Measurements from ENCODE around the gene PRPF40A. TPM values are rescaled to one million over a fixed set of nuclear protein-coding genes. Genes with fewer than 3 reads are reported as not detected.
"Not testable (repeated sequence)": the region's sequence is repeated elsewhere in the genome, so short reads cannot be mapped to it uniquely, and the experiment has no call there.

PRPF40A gene
- total and polyA plus RNA-seq, 2 of the 13 experiments (the other 11 are each of a cell fraction or from before 2014, with no cell fraction given) = 146 to 207 TPM

DNA sequence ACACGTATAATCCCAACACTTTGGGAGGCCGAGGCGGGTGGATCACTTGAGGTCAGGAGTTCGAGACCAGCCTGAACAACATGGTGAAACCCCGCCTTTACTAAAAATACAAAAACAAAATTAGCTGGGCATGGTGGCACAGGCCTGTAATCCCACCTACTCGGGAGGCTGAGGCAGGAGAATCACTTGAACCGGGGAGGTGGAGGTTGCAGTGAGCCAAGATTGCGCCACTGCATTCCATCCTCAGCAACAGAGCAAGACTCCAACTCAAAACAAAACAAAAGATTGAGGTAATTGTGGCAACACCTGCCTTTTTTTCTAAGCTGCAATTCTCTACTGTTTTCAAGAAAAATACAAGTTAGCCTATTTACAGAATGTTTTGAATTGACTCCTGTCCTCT lies 5.4 kb upstream of the PRPF40A start:
- 97% methylated on average over 8 of the region's 8 CpGs for WGBS (ENCODE audit: low lambda C conversion rate)
- Histone ChIP-seq H3K4me1 (ENCODE audit: insufficient read depth, low read length) (peaks cover 41% of the 10 kb centered on the region), H3K79me2 (ENCODE audit: insufficient read depth, low read length) (peaks cover 55% of the 10 kb centered on the region), H4K20me1 (ENCODE audit: insufficient read depth, low read length) (peaks cover 13% of the 10 kb centered on the region)
- H2AFZ ChIP-seq (ENCODE audit: low read length); BruUV-seq (replicated peaks); in situ Hi-C loops (cut with HindIII; ENCODE audit: extremely low pct_ligation_motif_present, low pct_unique_long_range_greater_than_20kb); H3K4me2 ChIP-seq (ENCODE audit: low read depth, low read length); H3K36me3 ChIP-seq (replicated peaks in 1 of 2; ENCODE audit: control insufficient read depth in 1 of 2, insufficient read depth in 2 of 2, low read length in 2 of 2); DNase-seq (ENCODE audit: low spot score); H3K27ac ChIP-seq (ENCODE audit: extremely low read length, insufficient read depth, low read length); intact Hi-C loops (cut with micrococcal nuclease; ENCODE audit: unreplicated experiment); ATAC-seq; H3K9me3 ChIP-seq (ENCODE audit: low read length); H3K27me3 ChIP-seq (ENCODE audit: control insufficient read depth in 1 of 2, insufficient read depth in 2 of 2, low read length in 2 of 2); POLR2A ChIA-PET; H3K9ac ChIP-seq (ENCODE audit: insufficient read depth, low read depth, low read length); H3K4me3 ChIP-seq (replicated peaks in 1 of 3; ENCODE audit: insufficient read depth in 1 of 3, low read depth in 2 of 3, low read length in 3 of 3); CTCF ChIA-PET (ENCODE audit: low intra/inter-chr PET ratio, low total read pairs); FAIRE-seq; TF ChIP-seq SOX13 (IDR thresholded peaks at IDR 0.05): not testable (repeated sequence)
- TF ChIP-seq CEBPG (CRISPR knock-in tag; IDR thresholded peaks at IDR 0.05) (peak; percentile 52), POGZ (CRISPR knock-in tag; IDR thresholded peaks at IDR 0.05) (0 out of 2 replicates have a peak, but pooled peaks have one; percentile 18), KDM1A (CRISPR knock-in tag; IDR thresholded peaks at IDR 0.05) (peak; percentile 18; the same call in 1 of the 2 replicates), SOX13 (CRISPR knock-in tag; conservative IDR thresholded peaks at IDR 0.05 in 1 of 2, IDR thresholded peaks at IDR 0.05 in 1 of 2) (0 out of 4 replicates have a peak, but pooled peaks of 1 of the 2 experiments have one; percentile 7), TEAD3 (CRISPR knock-in tag; optimal IDR thresholded peaks at IDR 0.05; ENCODE audit: borderline replicate concordance) (peak; percentile 47)
- TF ChIP-seq, protein P1, sequence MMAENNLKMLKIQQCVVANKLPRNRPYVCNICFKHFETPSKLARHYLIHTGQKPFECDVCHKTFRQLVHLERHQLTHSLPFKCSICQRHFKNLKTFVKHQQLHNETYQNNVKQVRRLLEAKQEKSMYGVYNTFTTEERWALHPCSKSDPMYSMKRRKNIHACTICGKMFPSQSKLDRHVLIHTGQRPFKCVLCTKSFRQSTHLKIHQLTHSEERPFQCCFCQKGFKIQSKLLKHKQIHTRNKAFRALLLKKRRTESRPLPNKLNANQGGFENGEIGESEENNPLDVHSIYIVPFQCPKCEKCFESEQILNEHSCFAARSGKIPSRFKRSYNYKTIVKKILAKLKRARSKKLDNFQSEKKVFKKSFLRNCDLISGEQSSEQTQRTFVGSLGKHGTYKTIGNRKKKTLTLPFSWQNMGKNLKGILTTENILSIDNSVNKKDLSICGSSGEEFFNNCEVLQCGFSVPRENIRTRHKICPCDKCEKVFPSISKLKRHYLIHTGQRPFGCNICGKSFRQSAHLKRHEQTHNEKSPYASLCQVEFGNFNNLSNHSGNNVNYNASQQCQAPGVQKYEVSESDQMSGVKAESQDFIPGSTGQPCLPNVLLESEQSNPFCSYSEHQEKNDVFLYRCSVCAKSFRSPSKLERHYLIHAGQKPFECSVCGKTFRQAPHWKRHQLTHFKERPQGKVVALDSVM (CRISPR knock-in tag; IDR thresholded peaks at IDR 0.05) = peak; percentile 94

DNA sequence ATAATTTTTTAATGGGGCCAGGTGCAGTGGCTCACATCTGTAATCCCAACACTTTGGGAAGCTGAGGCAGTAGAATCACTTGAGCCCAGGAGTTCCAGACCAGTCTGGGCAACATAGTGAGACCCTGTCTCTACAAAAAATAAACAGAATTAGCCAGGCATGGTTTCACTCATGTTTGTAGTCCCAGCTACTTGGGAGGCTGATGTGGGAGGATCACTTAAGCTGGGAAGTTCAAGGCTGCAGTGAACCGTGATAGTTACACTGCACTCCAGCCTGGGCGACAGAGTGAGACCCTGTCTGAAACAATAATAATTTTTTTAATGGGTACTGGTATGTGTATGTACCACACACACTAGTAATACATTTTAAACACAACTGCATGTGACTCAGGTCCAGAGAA lies 3.5 kb upstream of the PRPF40A start:
- Histone ChIP-seq H3K79me2 (ENCODE audit: insufficient read depth, low read length) (peaks cover 66% of the 10 kb centered on the region), H2AFZ (ENCODE audit: low read length) (no peak overlapping the region), H3K9me3 (ENCODE audit: low read length) (no peaks in the 10 kb centered on the region), H3K27ac (ENCODE audit: extremely low read length, insufficient read depth, low read length) (no peak overlapping the region), H3K4me1 (ENCODE audit: insufficient read depth, low read length) (peaks cover 41% of the 10 kb centered on the region), H4K20me1 (ENCODE audit: insufficient read depth, low read length) (peaks cover 20% of the 10 kb centered on the region), H3K27me3 (ENCODE audit: control insufficient read depth in 1 of 2, insufficient read depth in 2 of 2, low read length in 2 of 2) (no peaks in the 10 kb centered on the region; a peak in 1 of 5 replicates), H3K9ac (ENCODE audit: insufficient read depth, low read depth, low read length) (no peak overlapping the region), H3K4me2 (ENCODE audit: low read depth, low read length) (peak overlapping the region; percentile 78; the same call in 1 of the 2 replicates), H3K36me3 (replicated peaks in 1 of 2; ENCODE audit: control insufficient read depth in 1 of 2, insufficient read depth in 2 of 2, low read length in 2 of 2) (peaks cover 0 to 7% of the 10 kb centered on the region in 2 experiments; a peak in 3 of 5 replicates), H3K4me3 (replicated peaks in 1 of 3; ENCODE audit: insufficient read depth in 1 of 3, low read depth in 2 of 3, low read length in 3 of 3) (no peak overlapping the region)
- no TSS peak for BruUV-seq (replicated peaks)
- 82% methylated on average over 2 of the region's 2 CpGs for WGBS (ENCODE audit: low lambda C conversion rate)
- in situ Hi-C loops (cut with HindIII; ENCODE audit: extremely low pct_ligation_motif_present, low pct_unique_long_range_greater_than_20kb) = no loop called here
- intact Hi-C loops (cut with micrococcal nuclease; ENCODE audit: unreplicated experiment) = no loop called here
- DNase-seq (ENCODE audit: low spot score) (no peak), FAIRE-seq (no peak), ATAC-seq (no peak)
- ChIA-PET POLR2A (no interaction called here), CTCF (ENCODE audit: low intra/inter-chr PET ratio, low total read pairs) (no interaction called here)
- 0 out of 2 replicates have a peak, but pooled peaks have one; percentile 24 for TF ChIP-seq AHDC1 (CRISPR knock-in tag; IDR thresholded peaks at IDR 0.05; ENCODE audit: borderline replicate concordance)
- peak; percentile 84; the same call in 1 of the 2 replicates for TF ChIP-seq ZNF121 (CRISPR knock-in tag; IDR thresholded peaks at IDR 0.05)
- TF ChIP-seq ELF4 (CRISPR knock-in tag; IDR thresholded peaks at IDR 0.05; ENCODE audit: borderline replicate concordance) = no peak
- TF ChIP-seq ZNF143 (CRISPR knock-in tag; IDR thresholded peaks at IDR 0.05) = no peak

All from HepG2 (cell line).